HG02678 (cell line): ENCODE measurements around the gene SLC22A4.

ENCODE experiments used
- ATAC-seq: cut with Tn5 transposase; IDR thresholded peaks from one replicate; pipeline ENCODE4 v1.9.1; 2021; ENCODE audit warnings: mild to moderate bottlenecking, moderate library complexity; ENCODE audit not compliant: unreplicated experiment

SLC22A4 gene

GRCh38 chr5:132298298-132299212 is 4.4 kb downstream of the SLC22A4 start:
- ATAC-seq: no peak

GRCh38 chr5:132299917-132300316 is 5.7 kb downstream of the SLC22A4 start:
- ATAC-seq: no peak

- no peak for ATAC-seq
These were observed 6.6 kb downstream of the SLC22A4 start for GRCh38 chr5:132300577-132301343.

- no peak for ATAC-seq
These were observed 7.4 kb downstream of the SLC22A4 start for GRCh38 chr5:132301344-132302271.

GRCh38 chr5:132302413-132302812 is 8.2 kb downstream of the SLC22A4 start:
- no peak for ATAC-seq

- ATAC-seq: no peak
These were observed 9.4 kb downstream of the SLC22A4 start for GRCh38 chr5:132303589-132303988.

- no peak for ATAC-seq
These were observed 11.2 kb downstream of the SLC22A4 start for GRCh38 chr5:132305420-132305819.

GRCh38 chr5:132308701-132309100 is 14.5 kb downstream of the SLC22A4 start:
- ATAC-seq: no peak

- ATAC-seq: no peak
These were observed 15.5 kb downstream of the SLC22A4 start for GRCh38 chr5:132309679-132310078.

- ATAC-seq: no peak
These were observed 16.1 kb downstream of the SLC22A4 start for GRCh38 chr5:132310141-132310834.

- no peak for ATAC-seq
These were observed 19.2 kb downstream of the SLC22A4 start for GRCh38 chr5:132313366-132313765.

- ATAC-seq: no peak
These were observed 19.8 kb downstream of the SLC22A4 start for GRCh38 chr5:132313961-132314432.

GRCh38 chr5:132315529-132316067 is 21.4 kb downstream of the SLC22A4 start:
- ATAC-seq: no peak

GRCh38 chr5:132319975-132320374 is 25.8 kb downstream of the SLC22A4 start:
- ATAC-seq: no peak

GRCh38 chr5:132321109-132321721 is 27.0 kb downstream of the SLC22A4 start:
- ATAC-seq: no peak

GRCh38 chr5:132322266-132322665 is 28.1 kb downstream of the SLC22A4 start:
- no peak for ATAC-seq

GRCh38 chr5:132323202-132323601 is 29.0 kb downstream of the SLC22A4 start:
- ATAC-seq: no peak

GRCh38 chr5:132325691-132326090 is 31.5 kb downstream of the SLC22A4 start:
- ATAC-seq: no peak

GRCh38 chr5:132327252-132327955 is 33.2 kb downstream of the SLC22A4 start:
- no peak for ATAC-seq
